Esophagus squamous epithelium (tissue), 5 donors: Measurements from ENCODE around the gene NPNT. TPM values are rescaled to one million over a fixed set of nuclear protein-coding genes. Genes with fewer than 3 reads are reported as not detected.

ENCODE experiments used
- DNase-seq: peaks from one replicate; lab custom pipeline; 2025; lab: John Stamatoyannopoulos, UW
- H3K27ac ChIP-seq, 4 donors: fragments of 200-600 bp; sonication (generic); one replicate each; pipeline ENCODE4 v1.5.1; 2016 to 2019; ENCODE audit warnings: mild to moderate bottlenecking in 1 of 4
- H3K27me3 ChIP-seq, 4 donors: fragments of 200-600 bp; sonication (generic); 1 replicate in 3 of 4; 2 replicates in 1 of 4; pipeline versions ENCODE4 v1.5.1 to v1.6.0; 2017 to 2021; ENCODE audit warnings: antibody characterized with exemption in 1 of 4
- H3K36me3 ChIP-seq, 3 donors: fragments of 200-600 bp; sonication (generic); one replicate each; pipeline ENCODE4 v1.5.1; 2016 to 2019
- H3K4me1 ChIP-seq, 3 donors: fragments of 200-600 bp; sonication (generic); one replicate each; pipeline ENCODE4 v1.5.1; 2017 to 2019
- H3K4me3 ChIP-seq, 4 donors: fragments of 200-600 bp; sonication (generic); 1 replicate in 3 of 4; 2 replicates in 1 of 4; pipeline ENCODE4 v1.5.1; 2016 to 2019; ENCODE audit warnings: mild to moderate bottlenecking in 2 of 4, moderate library complexity in 1 of 4
- H3K9me3 ChIP-seq, 3 donors: fragments of 200-600 bp; sonication (generic); one replicate each; pipeline ENCODE4 v1.5.1; 2016 to 2019
- POLR2A ChIP-seq, 4 donors: fragments of 450-650 bp; IDR thresholded peaks; one replicate each; pipeline ENCODE4 v1.6.1; 2017; ENCODE audit warnings: antibody characterized with exemption in 4 of 4, mild to moderate bottlenecking in 4 of 4, moderate library complexity in 3 of 4
- WGBS, 2 donors: methylation state at CpG; one replicate each; pipeline ENCODE4 v1.1.5; 2018; 5-methylcytosine and 5-hydroxymethylcytosine counted together
- intact Hi-C: fragments of 100-400 bp; cut with DNase I; formaldehyde crosslinking; loops from one replicate; pipeline ENCODE4 v1.15.0; 2022
- total RNA-seq, 4 donors: library from RNA; depleted of rRNA; stranded (reverse); fragments of >200 nt; gene quantifications; one replicate each; pipeline ENCODE4 v1.1.0, GENCODE V29; 2016
- TF ChIP-seq, protein P1 (sequence below), 6 experiments: fragments of 450-650 bp in 4 of 6; fragments of 200-600 bp in 2 of 6; sonication (generic) in 2 of 6; IDR thresholded peaks; one replicate each; pipeline ENCODE4 v1.5.1; 2016 to 2019; ENCODE audit warnings: antibody characterized with exemption in 6 of 6, mild to moderate bottlenecking in 4 of 6, moderate library complexity in 4 of 6
- donor health status: DM: yes; HTN: yes; CAD: no.

NPNT gene
- total RNA-seq, 4 donors from 2014 or later = 7.5 to 17.2 (median 15.7) TPM

DNA sequence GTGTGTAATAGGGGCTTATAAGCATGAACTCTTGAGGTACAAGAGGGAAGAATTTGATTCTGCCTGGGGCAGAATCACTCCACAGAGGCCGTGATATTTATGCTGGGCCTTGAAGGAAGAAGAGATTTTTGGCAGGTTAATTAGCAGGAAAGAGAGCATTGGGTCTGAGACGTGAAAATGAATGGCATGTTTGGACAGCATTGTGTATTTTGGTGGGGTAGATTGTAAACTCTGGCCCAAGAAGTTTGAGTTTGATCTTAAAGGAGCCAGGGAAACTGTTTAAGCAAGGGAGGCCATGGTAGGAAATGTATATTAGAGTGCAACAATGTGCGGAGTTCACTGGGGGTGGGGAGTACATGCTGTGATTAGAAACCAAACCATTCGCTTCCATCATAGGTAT is 62.4 kb downstream of the NPNT start:
- no peaks in the 10 kb centered on the region for H3K4me1 ChIP-seq
- WGBS, 2 donors = 58 to 60% methylated on average over 4 of the region's 4 CpGs
- DNase-seq = no peak
- no peaks in the 10 kb centered on the region for H3K9me3 ChIP-seq
- H3K27ac ChIP-seq = no peak overlapping the region
- H3K27me3 ChIP-seq = no peaks in the 10 kb centered on the region
- intact Hi-C loops = no loop called here
- TF ChIP-seq POLR2A (IDR thresholded peaks at IDR 0.05) = no peak
- TF ChIP-seq, protein P1, sequence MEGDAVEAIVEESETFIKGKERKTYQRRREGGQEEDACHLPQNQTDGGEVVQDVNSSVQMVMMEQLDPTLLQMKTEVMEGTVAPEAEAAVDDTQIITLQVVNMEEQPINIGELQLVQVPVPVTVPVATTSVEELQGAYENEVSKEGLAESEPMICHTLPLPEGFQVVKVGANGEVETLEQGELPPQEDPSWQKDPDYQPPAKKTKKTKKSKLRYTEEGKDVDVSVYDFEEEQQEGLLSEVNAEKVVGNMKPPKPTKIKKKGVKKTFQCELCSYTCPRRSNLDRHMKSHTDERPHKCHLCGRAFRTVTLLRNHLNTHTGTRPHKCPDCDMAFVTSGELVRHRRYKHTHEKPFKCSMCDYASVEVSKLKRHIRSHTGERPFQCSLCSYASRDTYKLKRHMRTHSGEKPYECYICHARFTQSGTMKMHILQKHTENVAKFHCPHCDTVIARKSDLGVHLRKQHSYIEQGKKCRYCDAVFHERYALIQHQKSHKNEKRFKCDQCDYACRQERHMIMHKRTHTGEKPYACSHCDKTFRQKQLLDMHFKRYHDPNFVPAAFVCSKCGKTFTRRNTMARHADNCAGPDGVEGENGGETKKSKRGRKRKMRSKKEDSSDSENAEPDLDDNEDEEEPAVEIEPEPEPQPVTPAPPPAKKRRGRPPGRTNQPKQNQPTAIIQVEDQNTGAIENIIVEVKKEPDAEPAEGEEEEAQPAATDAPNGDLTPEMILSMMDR (IDR thresholded peaks at IDR 0.05) = no peak
- H3K36me3 ChIP-seq = no peaks in the 10 kb centered on the region
- no peak overlapping the region for H3K4me3 ChIP-seq

DNA sequence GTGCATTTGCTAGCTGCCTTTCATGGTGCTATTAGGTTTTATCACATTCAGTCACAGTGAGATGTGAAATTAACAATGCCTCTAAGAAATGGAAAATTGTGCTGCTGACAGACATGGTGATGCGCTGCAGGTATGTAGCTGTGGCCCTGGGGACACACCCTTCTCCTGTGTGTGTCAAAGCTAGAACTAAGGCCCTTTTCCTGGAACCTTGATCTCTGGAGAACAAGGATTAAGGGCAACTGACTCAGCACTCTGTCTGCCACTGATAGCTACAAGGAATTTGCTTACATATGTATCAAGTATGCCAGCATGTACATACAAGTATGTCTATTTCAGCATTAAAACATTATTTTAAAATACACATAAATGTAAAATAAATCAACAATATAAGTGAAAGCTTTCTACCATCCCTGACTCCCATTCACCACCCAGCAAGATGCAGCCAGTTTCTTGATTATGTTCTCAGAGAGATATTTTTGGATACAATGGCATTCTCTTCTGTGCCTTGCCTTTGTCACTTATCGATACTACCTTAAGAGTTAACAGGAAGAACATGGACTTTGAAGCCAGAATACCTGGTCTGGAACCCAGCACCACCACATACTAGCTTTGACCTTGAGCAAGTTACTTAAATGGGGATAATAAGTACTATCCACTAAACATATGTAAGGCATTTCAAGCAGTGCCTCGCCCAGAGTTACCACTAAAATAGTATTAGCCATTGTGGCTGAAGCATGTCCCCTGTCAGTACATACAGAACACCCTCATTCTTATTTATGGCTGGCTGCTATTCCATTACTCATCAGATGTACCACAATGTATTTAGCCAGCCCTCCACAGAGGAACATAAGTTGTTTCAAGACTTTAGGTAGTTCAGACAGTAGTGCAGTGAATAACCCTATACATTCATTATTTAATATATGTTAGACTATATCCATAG is 68.5 kb downstream of the NPNT start:
- DNase-seq = no peak
- H3K27ac ChIP-seq = peak overlapping the region; percentile 1 to 51 (median 14)
- intact Hi-C loops = no loop called here
- WGBS, 2 donors = 42 to 59% methylated on average over 3 of the region's 3 CpGs
- H3K4me1 ChIP-seq = peaks cover 0 to 42% (median 0%) of the 10 kb centered on the region in 3 donors
- TF ChIP-seq, protein P1 (IDR thresholded peaks at IDR 0.05) = no peak
- TF ChIP-seq POLR2A (IDR thresholded peaks at IDR 0.05) = no peak
- H3K27me3 ChIP-seq = no peaks in the 10 kb centered on the region
- no peaks in the 10 kb centered on the region for H3K9me3 ChIP-seq
- no peak overlapping the region for H3K4me3 ChIP-seq
- H3K36me3 ChIP-seq = no peaks in the 10 kb centered on the region

DNA sequence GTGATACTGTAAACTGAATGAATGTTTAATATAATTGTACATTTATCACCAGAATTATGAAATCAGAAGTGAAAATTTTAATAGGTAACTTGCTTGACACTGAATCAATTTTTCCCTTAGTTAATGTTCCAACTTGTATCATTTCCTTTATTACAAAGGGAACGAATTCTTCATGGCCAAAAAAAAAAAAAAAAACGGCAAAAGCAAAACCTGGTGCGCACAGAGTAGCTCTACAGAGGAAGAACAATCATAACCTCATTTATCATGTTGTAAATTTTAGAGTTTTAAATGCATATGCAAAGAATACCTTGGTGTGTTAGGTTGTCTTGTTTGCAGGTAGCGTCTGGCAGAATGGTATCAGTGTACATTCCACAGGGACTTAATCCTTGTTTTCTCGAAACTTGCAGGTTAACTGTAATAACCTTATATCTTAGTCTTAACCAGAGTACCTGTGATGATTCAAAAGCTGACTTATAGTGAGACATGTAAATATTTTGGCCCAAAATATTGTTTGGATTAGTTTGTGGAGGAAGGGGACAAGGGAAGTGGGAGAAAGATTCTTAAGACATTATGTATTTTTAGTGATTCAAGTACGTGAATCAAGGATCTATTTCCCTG is 70.0 kb downstream of the NPNT start:
- Histone ChIP-seq H3K4me1 (peaks cover 0 to 42% (median 0%) of the 10 kb centered on the region in 3 donors), H3K9me3 (no peaks in the 10 kb centered on the region), H3K27me3 (no peaks in the 10 kb centered on the region), H3K36me3 (peaks cover 0 to 4% (median 0%) of the 10 kb centered on the region in 3 donors), H3K4me3 (no peak overlapping the region), H3K27ac (no peak overlapping the region)
- WGBS, 2 donors = 37 to 40% methylated on average over 6 of the region's 6 CpGs
- intact Hi-C loops = no loop called here
- TF ChIP-seq, protein P1 (IDR thresholded peaks at IDR 0.05) = no peak
- TF ChIP-seq POLR2A (IDR thresholded peaks at IDR 0.05) = no peak
- DNase-seq = no peak

DNA sequence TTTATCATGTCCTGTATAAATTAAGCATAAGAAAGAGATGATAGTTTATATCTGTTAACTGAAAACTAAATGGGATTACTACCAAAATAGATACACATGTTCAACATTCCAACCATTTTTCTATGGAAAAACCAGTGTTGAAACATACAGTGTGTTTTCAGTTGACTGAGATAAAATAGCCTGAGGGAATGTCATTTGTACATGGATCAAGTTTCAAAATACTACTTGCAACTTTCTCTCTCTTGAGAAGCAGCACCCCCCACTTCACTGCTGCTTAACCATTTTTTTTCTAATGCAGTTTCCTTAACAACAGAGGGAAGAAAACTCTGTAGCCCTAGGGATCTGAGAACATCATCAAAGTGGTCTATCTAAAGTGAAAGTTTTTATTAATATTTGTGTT is 70.8 kb downstream of the NPNT start:
- intact Hi-C loops = no loop called here
- peaks cover 0 to 42% (median 0%) of the 10 kb centered on the region in 3 donors for H3K4me1 ChIP-seq
- H3K27me3 ChIP-seq = no peaks in the 10 kb centered on the region
- DNase-seq = no peak
- H3K4me3 ChIP-seq = no peak overlapping the region
- H3K9me3 ChIP-seq = no peaks in the 10 kb centered on the region
- TF ChIP-seq, protein P1 (IDR thresholded peaks at IDR 0.05) = no peak
- TF ChIP-seq POLR2A (IDR thresholded peaks at IDR 0.05) = no peak
- H3K27ac ChIP-seq = no peak overlapping the region
- H3K36me3 ChIP-seq = peaks cover 0 to 4% (median 0%) of the 10 kb centered on the region in 3 donors
